Activated CD4-positive, alpha-beta T cell treated with anti-CD3 and anti-CD28 coated beads, Interleukin-2, amount 50 U/mL, for 16 hours (primary cell): ENCODE results near the gene MYH6.

Experiments
- DNase-seq: peaks from one replicate; pipeline ENCODE4 v3.0.0-alpha.2; 2020

Gene MYH6

DNA sequence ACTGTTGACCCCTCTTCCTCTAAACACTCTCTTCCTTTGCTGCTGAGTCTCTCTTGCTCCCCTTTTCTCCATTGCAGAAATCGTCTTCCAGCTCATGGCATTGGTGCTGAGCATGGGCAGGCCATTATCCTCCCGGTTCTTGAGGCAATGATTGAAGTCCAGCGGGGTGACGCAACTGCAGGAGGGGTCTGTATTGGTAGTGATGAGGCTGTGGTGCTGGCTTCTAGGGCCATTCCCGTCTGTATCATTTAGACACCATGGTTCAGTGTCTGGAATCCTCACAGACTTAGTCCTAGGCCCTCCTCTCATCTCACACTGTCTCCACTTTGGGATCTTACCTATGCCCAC is 54.7 kb downstream of the MYH6 start:
- DNase-seq = no peak

DNA sequence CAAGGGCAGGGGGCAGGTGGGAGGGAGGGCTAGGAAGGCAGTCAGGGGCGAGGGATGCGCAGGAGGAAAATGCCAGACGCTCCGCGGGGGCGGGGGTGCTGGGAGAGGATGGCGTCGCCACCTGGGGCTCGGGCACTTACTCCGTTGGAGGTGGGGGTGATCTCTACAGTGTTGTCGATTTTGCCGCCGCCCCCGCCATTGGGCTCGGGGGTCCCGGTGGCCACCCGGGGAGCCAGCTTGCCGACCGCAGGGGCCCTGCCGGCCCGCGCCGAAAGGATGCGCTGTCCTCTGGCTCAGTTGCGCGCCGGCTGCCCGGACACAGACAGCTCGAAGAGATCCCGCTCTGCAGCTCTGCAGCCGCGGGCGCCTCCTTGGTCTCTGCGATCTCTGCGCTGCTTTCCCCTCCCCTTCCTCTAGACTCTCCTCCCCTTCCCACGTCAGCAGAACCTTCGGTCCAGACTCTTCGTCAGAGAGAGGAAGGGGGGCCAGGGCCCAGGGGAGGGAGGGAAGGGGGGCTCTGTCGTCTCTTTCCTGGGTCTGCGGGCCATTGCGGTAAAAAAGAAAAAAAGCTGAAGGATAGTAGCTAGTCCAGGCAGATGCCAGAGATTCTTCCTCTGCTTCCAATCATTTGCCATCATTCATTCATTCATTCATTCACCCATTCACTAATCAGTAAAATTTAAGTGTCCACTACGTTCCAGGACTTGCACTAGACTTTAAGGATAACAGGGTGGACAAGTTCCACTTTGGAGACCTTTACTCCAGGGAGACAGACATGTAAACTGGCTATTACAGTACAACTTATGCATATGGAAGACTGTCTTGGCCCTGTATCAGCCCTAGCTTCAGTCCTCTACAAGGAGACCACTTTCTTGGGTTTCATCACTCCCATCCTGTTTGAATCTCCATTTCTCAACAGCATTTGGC is 55.3 kb downstream of the MYH6 start, which contains the start of gene SLC22A17:
TSS of gene SLC22A17 (minus strand) at position 382 of the 927 bp plus-strand sequence.
- peak; percentile 27 for DNase-seq

DNA sequence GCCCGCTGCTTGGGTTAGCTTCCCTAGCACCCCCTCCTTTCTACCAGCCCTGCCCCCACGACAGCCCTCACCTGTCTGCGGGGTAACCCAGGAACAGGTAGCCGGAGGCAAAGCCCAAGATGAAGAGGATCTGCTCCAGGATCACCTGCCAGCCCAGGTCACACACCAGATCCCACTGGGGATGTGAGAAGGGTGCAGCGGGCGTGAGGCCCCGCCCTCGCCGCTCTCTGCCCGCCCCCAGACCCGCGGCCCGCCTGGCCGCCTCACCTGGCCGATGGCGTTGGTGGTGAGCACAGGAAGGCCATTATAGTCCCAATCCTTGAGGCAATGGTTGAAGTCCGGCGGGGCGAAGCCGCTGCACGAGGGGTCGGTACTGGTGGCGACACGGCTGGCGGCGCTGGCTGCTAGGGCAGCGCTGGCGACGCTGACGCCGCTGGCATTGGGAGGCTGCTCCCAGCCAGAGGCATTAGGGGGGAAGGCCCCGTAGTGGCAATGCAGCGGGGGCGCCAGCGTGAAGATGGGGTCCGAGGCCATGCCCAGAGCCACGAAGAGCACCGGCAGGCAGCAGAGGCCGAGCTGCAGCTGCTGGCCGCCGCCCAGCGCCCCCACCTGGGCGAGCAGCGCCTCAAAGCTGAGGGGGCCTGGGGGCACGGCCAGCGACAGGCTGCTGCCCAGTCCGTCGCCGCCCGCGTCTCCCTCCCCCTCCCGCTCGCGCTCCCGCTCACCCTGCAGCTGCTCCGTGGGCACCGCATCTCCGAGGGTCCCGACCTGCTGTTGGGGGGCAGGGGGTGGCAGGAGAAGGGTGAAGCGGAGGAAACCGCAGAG is 56.2 kb downstream of the MYH6 start:
- no peak for DNase-seq

DNA sequence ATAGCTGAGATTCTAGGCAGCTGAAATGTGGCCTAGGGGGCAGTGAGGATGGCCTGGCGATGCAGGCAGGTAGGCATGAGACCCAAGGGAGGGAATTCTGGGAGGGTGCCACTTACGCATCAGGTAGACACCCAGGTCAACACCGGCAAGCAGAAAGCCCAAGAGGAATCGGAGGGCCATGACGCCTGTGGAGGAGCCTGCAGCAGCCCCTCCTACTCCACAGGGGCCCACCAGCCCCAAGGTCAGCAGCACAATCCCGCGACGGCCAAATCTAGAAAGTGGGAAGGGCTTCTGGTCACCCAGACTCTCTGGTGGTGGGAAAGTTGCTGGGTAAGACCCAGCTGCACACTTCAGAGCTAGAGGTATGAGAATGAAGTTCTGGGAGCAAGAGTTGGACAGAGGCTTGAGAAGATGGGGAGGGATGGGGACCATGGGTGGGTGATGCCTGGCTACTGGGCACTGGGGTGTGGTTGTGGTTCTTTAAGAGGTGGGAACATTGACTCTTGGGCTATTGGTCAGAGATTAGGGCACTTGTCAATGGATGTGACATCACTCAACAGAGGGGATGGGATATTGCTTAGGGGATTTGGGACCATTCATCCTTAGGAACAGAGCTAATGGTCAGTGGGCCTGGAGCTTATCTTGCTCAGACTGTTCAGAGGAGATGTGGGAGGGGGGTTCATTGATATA is 58.8 kb downstream of the MYH6 start:
- no peak for DNase-seq

DNA sequence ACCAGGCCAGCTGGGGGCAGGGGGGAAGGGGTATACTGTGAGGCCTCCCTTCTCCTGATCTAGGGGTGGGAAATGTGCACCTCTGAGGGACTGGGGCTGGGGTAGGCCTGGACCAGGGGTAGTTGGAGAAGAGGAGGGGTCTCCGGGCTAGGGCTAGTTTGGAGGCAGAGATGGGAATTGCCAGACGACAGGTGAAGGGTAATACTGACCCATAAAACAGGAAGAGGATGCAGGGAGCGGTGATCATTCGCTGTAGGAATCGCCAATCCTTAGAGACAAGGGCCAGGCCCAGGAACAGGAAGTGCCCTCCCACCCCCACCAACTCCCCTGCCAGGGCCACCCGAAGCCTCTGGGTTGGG is 59.8 kb downstream of the MYH6 start:
- DNase-seq = no peak

DNA sequence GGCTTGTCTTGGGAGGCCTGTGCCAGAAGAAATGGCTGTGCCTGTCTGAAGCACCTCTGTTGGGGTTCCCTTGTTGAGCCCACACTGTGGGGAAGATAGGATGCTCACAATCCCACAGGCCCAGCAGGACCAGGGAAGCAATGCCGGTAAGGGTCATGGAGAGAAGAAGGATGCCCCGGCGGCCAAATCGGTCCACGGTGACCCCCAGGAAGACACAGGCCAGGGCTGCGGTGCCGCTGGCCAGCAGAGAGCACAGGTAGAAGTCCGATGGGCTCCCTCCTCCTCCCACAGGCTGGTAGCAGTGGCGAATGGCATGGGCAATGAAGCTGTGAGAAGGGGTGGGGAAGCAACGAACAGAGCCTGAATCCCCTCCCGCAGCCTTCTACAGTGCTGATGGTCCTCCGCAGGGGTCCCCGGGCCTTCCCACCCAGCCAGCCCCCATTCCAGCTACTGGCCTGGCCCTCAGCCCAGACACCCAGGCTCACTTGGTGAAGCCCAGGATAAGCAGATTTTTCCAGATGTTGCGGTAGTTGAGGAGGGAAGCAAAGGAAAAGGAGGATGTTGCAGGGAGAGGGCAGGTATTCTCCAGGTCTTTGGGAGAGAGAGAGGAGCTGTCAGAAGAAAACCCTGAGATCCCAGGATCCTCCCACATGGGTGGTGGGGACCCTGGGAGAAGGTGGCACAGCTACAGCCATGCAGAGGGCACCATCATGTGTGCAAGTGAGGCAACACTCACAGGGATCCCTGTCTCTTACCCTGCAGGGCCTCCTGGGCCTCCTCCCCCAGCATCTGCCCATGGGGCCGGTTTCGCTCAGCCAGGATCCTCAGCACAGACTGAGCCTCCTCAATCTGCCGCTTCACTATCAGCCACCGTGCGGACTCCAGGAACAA is 60.4 kb downstream of the MYH6 start:
- no peak for DNase-seq

DNA sequence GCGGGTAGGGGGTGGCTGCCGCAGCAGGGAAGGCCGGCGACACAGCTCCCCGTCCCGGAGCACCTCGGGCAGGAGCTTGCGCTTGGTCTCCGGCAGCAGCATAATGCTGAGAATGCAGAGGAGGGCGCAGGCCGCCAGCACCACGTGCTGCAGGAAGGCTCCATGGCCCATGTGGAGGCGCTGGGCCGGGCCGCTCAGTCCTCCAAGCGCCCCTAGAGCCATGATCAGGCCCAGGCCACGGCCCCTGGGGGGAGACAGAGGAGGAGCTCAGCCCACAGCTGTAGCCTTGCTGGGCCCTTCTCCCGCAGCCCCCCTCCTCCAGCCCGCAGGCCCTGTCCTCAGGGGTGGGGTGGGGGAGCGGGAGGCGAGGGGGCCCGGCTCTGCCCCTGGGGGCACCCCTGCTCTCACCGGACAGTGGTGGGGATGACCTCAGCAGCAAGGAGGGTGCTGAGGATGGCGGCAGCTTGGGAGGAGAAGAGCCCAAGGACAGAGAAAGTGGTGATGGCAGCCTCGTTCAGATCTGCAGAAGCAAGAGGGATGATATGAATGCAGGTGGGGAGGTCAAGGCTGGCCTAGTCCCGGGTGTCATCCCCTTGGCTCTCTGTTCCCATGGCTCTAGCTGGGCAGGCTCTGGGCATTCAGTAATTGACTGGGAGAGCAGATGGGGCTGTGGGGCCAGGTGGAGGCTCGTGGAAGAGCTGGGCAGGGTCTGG is 61.2 kb downstream of the MYH6 start:
- no peak for DNase-seq

DNA sequence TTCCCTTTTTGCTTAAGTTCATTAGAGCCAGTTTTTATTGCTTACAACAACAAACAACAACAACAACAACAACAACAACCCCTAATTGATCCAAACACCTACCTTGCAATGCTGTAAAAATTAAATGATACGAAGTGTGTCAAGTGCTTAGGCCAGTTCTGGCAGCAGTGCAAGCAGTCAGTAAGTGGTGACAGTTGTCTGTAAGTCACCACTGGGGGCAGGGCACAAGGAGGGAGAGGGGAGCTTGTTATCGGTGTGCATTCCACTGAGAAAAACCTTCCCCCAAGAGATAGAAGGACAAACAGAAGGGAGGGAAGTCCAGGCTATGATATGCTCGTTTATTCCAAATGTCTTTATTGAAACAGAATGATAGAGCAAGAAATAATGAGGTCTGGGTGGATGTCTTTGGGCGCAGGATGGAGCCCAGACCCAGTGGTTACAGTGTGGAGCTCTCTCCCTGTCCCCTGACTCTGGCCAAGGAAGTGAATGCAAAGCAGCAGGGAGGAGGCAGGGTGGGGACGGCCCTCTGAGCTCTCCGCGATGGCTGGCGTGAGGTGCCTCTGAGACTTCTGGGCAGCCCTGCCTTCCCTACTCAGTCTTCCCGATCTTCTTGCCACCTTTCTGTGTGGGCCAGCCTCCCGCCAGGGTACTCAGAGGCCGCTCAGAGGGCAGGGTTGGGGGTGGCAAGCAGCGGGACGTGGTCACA is 61.9 kb downstream of the MYH6 start:
- DNase-seq = no peak

DNA sequence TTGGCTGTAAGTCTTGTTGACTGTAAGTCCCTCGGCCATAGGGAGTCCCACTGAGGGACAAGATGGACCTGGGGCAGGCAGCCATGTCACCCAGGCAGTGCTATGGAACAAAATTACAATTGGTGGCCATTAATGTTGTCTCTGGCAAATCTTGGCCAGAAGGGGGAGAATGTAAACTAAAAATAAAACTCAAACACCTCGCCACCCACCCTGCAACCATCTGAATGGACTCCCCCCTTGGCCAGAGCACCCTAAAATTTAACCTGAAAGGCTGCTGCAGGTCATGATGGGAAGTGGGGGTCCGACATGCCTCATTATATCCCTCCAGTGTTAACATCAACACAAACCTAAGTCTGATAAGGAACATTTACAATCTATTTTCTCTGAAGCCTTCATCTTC is 63.6 kb downstream of the MYH6 start:
- DNase-seq = no peak

DNA sequence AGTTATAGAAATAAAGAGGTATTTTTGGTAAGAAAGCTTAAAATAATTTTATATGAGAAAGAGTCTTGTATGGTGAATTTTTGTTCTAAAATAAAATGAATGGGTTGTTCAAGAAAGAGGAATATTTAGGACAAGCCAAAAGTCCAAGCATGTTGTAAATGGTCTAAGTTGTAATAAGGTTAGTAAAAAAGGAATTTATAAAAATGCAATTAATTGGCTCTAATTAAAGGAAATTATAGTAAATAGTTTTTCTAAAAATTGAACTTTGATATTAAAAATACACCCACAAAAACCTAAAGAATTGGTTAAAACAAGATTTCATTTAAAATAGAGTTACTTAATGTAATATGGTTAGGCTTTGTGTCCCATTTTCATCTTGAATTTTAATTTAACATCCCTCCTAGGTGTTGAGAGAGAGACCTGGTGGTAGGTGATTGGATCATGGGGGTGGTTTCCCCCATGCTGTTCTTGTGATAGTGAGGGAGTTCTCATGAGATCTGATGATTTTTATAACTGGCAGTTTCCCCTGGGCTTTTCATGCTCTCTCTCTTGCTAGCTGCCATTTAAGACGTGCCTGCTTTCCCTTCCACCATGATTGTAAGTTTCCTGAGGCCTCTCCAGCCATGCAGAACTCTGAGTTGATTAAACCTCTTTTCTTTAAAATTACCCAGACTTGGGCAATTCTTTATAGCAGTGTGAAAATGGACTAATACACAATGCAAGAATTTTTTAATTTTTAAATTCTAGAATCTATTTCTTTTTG is 68.4 kb downstream of the MYH6 start:
- DNase-seq = no peak

DNA sequence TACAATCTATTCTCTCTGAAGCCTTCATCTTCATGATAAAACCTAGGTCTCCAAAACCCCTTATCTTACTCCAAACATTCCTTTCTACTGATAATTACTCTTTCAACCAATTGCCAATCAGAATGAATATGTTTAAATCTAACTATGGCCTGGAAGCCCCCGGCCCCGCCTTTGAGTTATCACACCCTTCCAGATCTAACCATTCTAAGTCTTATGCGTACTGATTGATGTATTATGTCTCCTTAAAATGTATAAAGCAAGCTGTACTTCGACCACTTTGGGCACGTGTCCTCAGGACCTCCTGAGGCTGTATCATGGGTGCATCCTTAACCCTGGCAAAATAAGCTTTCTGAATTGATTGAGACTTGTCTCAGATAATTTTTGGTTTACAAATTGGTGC is 72.5 kb downstream of the MYH6 start:
- DNase-seq = no peak
